GM10248 (cell line): ENCODE measurements around the gene LHFPL6.

ENCODE experiments used
- CTCF ChIA-PET: fragments of 300-600 bp; sonication (Branson Sonifier 250); formaldehyde crosslinking; extraction: SDS; loops from one replicate; lab custom pipeline; 2021; ENCODE audit warnings: antibody characterized with exemption; lab: Yijun Ruan, JAX
- POLR2A ChIA-PET: fragments of 350-650 bp; sonication (Branson Sonifier 250); formaldehyde crosslinking; extraction: SDS; loops from one replicate; lab custom pipeline; 2020; ENCODE audit warnings: antibody characterized with exemption; lab: Yijun Ruan, JAX
- DNase-seq: peaks from one replicate; pipeline ENCODE4 v3.0.0; 2012; ENCODE audit errors: extremely low spot score
- CTCF ChIP-seq: IDR thresholded peaks from 2 replicates; pipeline ENCODE4 v1.5.1; 2012; ENCODE audit warnings: mild to moderate bottlenecking, low read depth; ENCODE audit errors: extremely low read depth, missing control alignments, control extremely low read depth

The LHFPL6 gene

GRCh38 chr13:39379667-39380655 lies 223.0 kb downstream of the LHFPL6 start:
- ChIA-PET POLR2A (no interaction called here), CTCF (interaction anchor here (0.7 to 1.8 kb wide), 2 partner anchors 25 to 329 kb away, joined by 3 to 4 read pairs; no protein-coding TSS in a partner anchor)
- TF ChIP-seq CTCF, result no peak
- no peak for DNase-seq

GRCh38 chr13:39379118-39379517 lies 223.9 kb downstream of the LHFPL6 start:
- TF ChIP-seq CTCF, result no peak
- POLR2A ChIA-PET, result no interaction called here

GRCh38 chr13:39378306-39378705 lies 224.7 kb downstream of the LHFPL6 start:
- CTCF ChIA-PET, result interaction anchor here (1.8 kb wide), 1 partner anchor 27 kb away, joined by 4 read pairs; no protein-coding TSS in a partner anchor
- no peak for TF ChIP-seq CTCF
- no peak for DNase-seq
- POLR2A ChIA-PET, result no interaction called here

More at GRCh38 chr13:39379118-39379517, 223.9 kb downstream of the LHFPL6 start:
- peak; percentile 36 for DNase-seq
- CTCF ChIA-PET, result interaction anchor here (0.7 to 1.8 kb wide), 2 partner anchors 26 to 328 kb away, joined by 3 to 4 read pairs; no protein-coding TSS in a partner anchor

GRCh38 chr13:39377699-39378098 lies 225.3 kb downstream of the LHFPL6 start:
- POLR2A ChIA-PET, result no interaction called here
- no peak for DNase-seq
- no peak for TF ChIP-seq CTCF
- CTCF ChIA-PET, result interaction anchor here (1.8 kb wide), 1 partner anchor 28 kb away, joined by 4 read pairs; no protein-coding TSS in a partner anchor

GRCh38 chr13:39376076-39376475 lies 226.9 kb downstream of the LHFPL6 start:
- no peak for TF ChIP-seq CTCF
- ChIA-PET POLR2A (no interaction called here), CTCF (no interaction called here)
- DNase-seq, result no peak

- CTCF ChIA-PET, result interaction anchor here (0.9 to 2.1 kb wide), 2 partner anchors 12 to 14 kb away, joined by 3 to 6 read pairs; no protein-coding TSS in a partner anchor
- TF ChIP-seq CTCF, result no peak
- no peak for DNase-seq
- POLR2A ChIA-PET, result no interaction called here
Measured at GRCh38 chr13:39375601-39376000, 227.4 kb downstream of the LHFPL6 start.
